HepG2 (cell line): ENCODE measurements around the gene CAPG. TPM values are rescaled to one million over a fixed set of nuclear protein-coding genes. Genes with fewer than 3 reads are reported as not detected.
A peak's percentile ranks its signal among the peaks of the same experiment; 100 is the strongest.

Source experiments
- ATRX ChIP-seq: sonication (generic); formaldehyde crosslinking; IDR thresholded peaks from 2 replicates; pipeline ENCODE4 v1.4.0; 2020; ENCODE audit warnings: missing genetic modification reagents, borderline replicate concordance
- FOXK1 ChIP-seq: sonication (generic); formaldehyde crosslinking; IDR thresholded peaks from 2 replicates; pipeline ENCODE4 v1.4.0; 2020; ENCODE audit warnings: low read depth, missing genetic modification reagents, borderline replicate concordance
- GLMP ChIP-seq: sonication (generic); formaldehyde crosslinking; IDR thresholded peaks from 2 replicates; pipeline ENCODE4 v1.9.0; 2021; ENCODE audit warnings: missing genetic modification reagents, mild to moderate bottlenecking, borderline replicate concordance
- HIVEP1 ChIP-seq: sonication (generic); formaldehyde crosslinking; IDR thresholded peaks from 2 replicates; pipeline ENCODE4 v1.4.0; 2020; ENCODE audit warnings: mild to moderate bottlenecking, missing genetic modification reagents
- JUNB ChIP-seq: sonication (generic); formaldehyde crosslinking; IDR thresholded peaks from 2 replicates; pipeline ENCODE4 v1.8.0; 2022; ENCODE audit warnings: missing genetic modification reagents, mild to moderate bottlenecking, borderline replicate concordance
- KDM6A ChIP-seq: IDR thresholded peaks from 2 replicates; pipeline ENCODE4 v1.6.1; 2016; ENCODE audit warnings: low read depth
- KLF12 ChIP-seq: sonication (generic); formaldehyde crosslinking; IDR thresholded peaks from 2 replicates; pipeline ENCODE4 v1.4.0; 2020; ENCODE audit warnings: missing genetic modification reagents, borderline replicate concordance
- MAX ChIP-seq: IDR thresholded peaks from 2 replicates; pipeline ENCODE4 v1.6.1; 2012; ENCODE audit warnings: inconsistent platforms
- NFYB ChIP-seq: sonication (generic); formaldehyde crosslinking; IDR thresholded peaks from 2 replicates; pipeline ENCODE4 v1.4.0; 2020; ENCODE audit warnings: missing genetic modification reagents
- THYN1 ChIP-seq: sonication (generic); formaldehyde crosslinking; IDR thresholded peaks from 2 replicates; pipeline ENCODE4 v1.8.1; 2023; ENCODE audit warnings: low read depth, mild to moderate bottlenecking, moderate library complexity, missing genetic modification reagents, borderline replicate concordance
- ZBTB39 ChIP-seq: sonication (generic); formaldehyde crosslinking; IDR thresholded peaks from 2 replicates; pipeline ENCODE4 v1.5.0; 2020; ENCODE audit warnings: missing genetic modification reagents
- ZBTB46 ChIP-seq: sonication (generic); formaldehyde crosslinking; IDR thresholded peaks from 2 replicates; pipeline ENCODE4 v1.4.0; 2020; ENCODE audit warnings: mild to moderate bottlenecking, missing genetic modification reagents, borderline replicate concordance
- ZFY ChIP-seq: sonication (generic); formaldehyde crosslinking; IDR thresholded peaks from 2 replicates; pipeline ENCODE4 v1.4.0; 2020; ENCODE audit warnings: missing genetic modification reagents
- ZKSCAN1 ChIP-seq: fragments of 150-350 bp; IDR thresholded peaks from 2 replicates; pipeline ENCODE4 v1.6.1; 2014; ENCODE audit warnings: low read length
- ZNF253 ChIP-seq: sonication (generic); formaldehyde crosslinking; IDR thresholded peaks from 2 replicates; pipeline ENCODE4 v1.8.0; 2022; ENCODE audit warnings: mild to moderate bottlenecking, missing genetic modification reagents, borderline replicate concordance
- ZNF543 ChIP-seq: sonication (generic); formaldehyde crosslinking; IDR thresholded peaks from 2 replicates; pipeline ENCODE4 v1.4.0; 2020; ENCODE audit warnings: mild to moderate bottlenecking, missing genetic modification reagents
- ZNF569 ChIP-seq: sonication (generic); formaldehyde crosslinking; IDR thresholded peaks from 2 replicates; pipeline ENCODE4 v1.5.0; 2020; ENCODE audit warnings: mild to moderate bottlenecking, missing genetic modification reagents, moderate library complexity, borderline replicate concordance
- ZNF577 ChIP-seq: sonication (generic); formaldehyde crosslinking; IDR thresholded peaks from 2 replicates; pipeline ENCODE4 v1.4.0; 2020; ENCODE audit warnings: mild to moderate bottlenecking, low read depth, missing genetic modification reagents, borderline replicate concordance
- ZNF597 ChIP-seq: sonication (generic); formaldehyde crosslinking; IDR thresholded peaks from 2 replicates; pipeline ENCODE4 v1.5.0; 2020; ENCODE audit warnings: missing genetic modification reagents
- ZNF652 ChIP-seq: IDR thresholded peaks from 2 replicates; pipeline ENCODE4 v1.6.1; 2016; ENCODE audit warnings: low read depth, borderline replicate concordance
- ZNF672 ChIP-seq: sonication (generic); formaldehyde crosslinking; IDR thresholded peaks from 2 replicates; pipeline ENCODE4 v1.8.1; 2022; ENCODE audit warnings: missing genetic modification reagents
- ZNF674 ChIP-seq: sonication (generic); formaldehyde crosslinking; IDR thresholded peaks from 2 replicates; pipeline ENCODE4 v1.5.0; 2020; ENCODE audit warnings: low read depth, mild to moderate bottlenecking, missing genetic modification reagents
- ZNF883 ChIP-seq: sonication (generic); formaldehyde crosslinking; IDR thresholded peaks from 2 replicates; pipeline ENCODE4 v1.5.1; 2020; ENCODE audit warnings: mild to moderate bottlenecking, missing genetic modification reagents; ENCODE audit errors: not compliant biosample characterization
- polyA plus RNA-seq, 8 experiments: library from polyadenylated mRNA; depleted of rRNA in 3 of 8; stranded (reverse) in 7 of 8; unstranded in 1 of 8; fragments of >200 nt; fragmentation: Illumina TruSeq in 4 of 8; extraction: Trizol in 4 of 8; gene quantifications; 2 replicates each; pipeline versions ENCODE4 v1.2.1 to v1.2.3, GENCODE V29; 2011 to 2016; ENCODE audit warnings: low read depth in 4 of 8, missing spikeins in 1 of 8, mixed read lengths in 1 of 8; ENCODE audit not compliant: insufficient read depth in 1 of 8
- total RNA-seq, 5 experiments: library from RNA; depleted of rRNA; stranded (reverse); fragments of >200 nt; fragmentation: Illumina TruSeq; extraction: Trizol; gene quantifications; 2 replicates each; pipeline ENCODE4 v1.2.3, GENCODE V29; 2016; ENCODE audit warnings: low read depth in 1 of 5

CAPG gene
- total and polyA plus RNA-seq, 2 of the 13 experiments (the other 11 are each of a cell fraction or from before 2014, with no cell fraction given) = 12.7 to 18.2 TPM

- TF ChIP-seq THYN1 (CRISPR knock-in tag) (no peak), ZNF577 (no peak), MAX (peak; percentile 81), ZNF543 (CRISPR knock-in tag) (peak; percentile 49; the same call in 1 of the 2 replicates), ZNF883 (no peak), JUNB (CRISPR knock-in tag) (peak; percentile 97; the same call in 1 of the 2 replicates), ZNF672 (CRISPR knock-in tag) (no peak), GLMP (CRISPR knock-in tag) (no peak; the same call in 1 of the 2 replicates), ZFY (peak; percentile 64; the same call in 1 of the 2 replicates), ZBTB39 (CRISPR knock-in tag) (no peak), ATRX (CRISPR knock-in tag) (no peak), ZNF597 (no peak), KDM6A (CRISPR knock-in tag) (peak; percentile 88), ZNF674 (CRISPR knock-in tag) (no peak), ZNF569 (no peak; the same call in 1 of the 2 replicates), HIVEP1 (CRISPR knock-in tag) (peak; percentile 38; the same call in 1 of the 2 replicates), ZNF652 (peak; percentile 47; the same call in 1 of the 2 replicates), ZBTB46 (no peak), ZKSCAN1 (peak; percentile 73; the same call in 1 of the 2 replicates), FOXK1 (CRISPR knock-in tag) (peak; percentile 95), KLF12 (CRISPR knock-in tag) (peak; percentile 51; the same call in 1 of the 2 replicates), ZNF253 (CRISPR knock-in tag) (peak; percentile 46; the same call in 1 of the 2 replicates), NFYB (CRISPR knock-in tag) (no peak)
Measured at GRCh38 chr2:85421260-85422071, 11.3 kb upstream of the CAPG start (continued).
